ENCODE results near the gene GRIN1.

Gene GRIN1

DNA sequence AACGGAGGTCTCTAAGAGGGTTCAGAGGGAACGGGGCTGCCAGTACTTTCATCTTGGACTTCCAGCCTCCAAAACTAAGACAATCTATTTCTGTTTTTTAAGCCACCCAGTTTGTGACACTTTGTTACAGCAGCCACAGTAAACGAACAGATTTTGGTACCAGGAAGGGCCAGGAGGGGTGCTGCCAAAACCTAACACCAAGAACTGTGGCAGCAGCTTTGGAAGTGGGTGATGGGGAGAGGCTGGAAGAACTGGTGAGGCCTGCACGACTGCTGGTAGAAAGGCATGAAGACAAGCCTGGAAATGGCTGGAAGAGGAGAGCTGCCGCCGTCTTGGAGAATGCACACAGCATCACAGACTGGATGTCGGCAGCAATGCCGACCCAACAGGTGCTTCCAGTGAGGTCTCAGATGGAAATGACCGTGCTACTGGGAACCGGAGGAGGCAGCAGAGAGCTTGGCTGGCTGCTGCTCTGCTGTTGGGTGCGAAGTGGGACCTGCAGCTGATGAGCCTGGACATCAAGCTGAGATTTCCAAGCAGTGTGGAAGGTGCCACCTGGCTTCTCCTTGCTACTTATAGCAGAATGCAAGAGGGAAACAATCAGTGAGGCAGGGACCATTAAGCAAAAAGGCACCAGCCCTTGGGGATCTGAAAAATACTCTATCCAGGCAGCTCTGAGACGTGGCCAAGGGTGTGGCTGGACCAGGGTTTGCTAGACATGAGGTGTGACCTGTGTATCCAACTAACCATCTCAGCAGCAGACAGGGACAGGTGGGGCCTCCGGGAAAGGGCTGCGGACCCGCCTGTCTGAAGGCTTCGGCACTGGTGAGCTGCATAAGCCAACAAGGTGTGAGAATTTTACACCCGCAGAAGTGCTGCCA, 37.6 kb downstream of the GRIN1 start:
- Histone ChIP-seq H3K4me3 (ENCODE audit: low read depth, low read length) (no peak overlapping the region), H3K27ac (no peak overlapping the region), H3K27me3 (replicated peaks) (peaks cover 5% of the 10 kb centered on the region), H3K36me3 (replicated peaks) (peaks cover 34% of the 10 kb centered on the region)
- in situ Hi-C loops (cut with HindIII; ENCODE audit: low pct_ligation_motif_present, low sequenced_read_pairs), result no loop called here
- TF ChIP-seq, protein P1, sequence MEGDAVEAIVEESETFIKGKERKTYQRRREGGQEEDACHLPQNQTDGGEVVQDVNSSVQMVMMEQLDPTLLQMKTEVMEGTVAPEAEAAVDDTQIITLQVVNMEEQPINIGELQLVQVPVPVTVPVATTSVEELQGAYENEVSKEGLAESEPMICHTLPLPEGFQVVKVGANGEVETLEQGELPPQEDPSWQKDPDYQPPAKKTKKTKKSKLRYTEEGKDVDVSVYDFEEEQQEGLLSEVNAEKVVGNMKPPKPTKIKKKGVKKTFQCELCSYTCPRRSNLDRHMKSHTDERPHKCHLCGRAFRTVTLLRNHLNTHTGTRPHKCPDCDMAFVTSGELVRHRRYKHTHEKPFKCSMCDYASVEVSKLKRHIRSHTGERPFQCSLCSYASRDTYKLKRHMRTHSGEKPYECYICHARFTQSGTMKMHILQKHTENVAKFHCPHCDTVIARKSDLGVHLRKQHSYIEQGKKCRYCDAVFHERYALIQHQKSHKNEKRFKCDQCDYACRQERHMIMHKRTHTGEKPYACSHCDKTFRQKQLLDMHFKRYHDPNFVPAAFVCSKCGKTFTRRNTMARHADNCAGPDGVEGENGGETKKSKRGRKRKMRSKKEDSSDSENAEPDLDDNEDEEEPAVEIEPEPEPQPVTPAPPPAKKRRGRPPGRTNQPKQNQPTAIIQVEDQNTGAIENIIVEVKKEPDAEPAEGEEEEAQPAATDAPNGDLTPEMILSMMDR (IDR thresholded peaks at IDR 0.05; ENCODE audit: low read depth, low read length, missing control alignments), result peak; percentile 80
- DNase-seq, result peak; percentile 29

DNA sequence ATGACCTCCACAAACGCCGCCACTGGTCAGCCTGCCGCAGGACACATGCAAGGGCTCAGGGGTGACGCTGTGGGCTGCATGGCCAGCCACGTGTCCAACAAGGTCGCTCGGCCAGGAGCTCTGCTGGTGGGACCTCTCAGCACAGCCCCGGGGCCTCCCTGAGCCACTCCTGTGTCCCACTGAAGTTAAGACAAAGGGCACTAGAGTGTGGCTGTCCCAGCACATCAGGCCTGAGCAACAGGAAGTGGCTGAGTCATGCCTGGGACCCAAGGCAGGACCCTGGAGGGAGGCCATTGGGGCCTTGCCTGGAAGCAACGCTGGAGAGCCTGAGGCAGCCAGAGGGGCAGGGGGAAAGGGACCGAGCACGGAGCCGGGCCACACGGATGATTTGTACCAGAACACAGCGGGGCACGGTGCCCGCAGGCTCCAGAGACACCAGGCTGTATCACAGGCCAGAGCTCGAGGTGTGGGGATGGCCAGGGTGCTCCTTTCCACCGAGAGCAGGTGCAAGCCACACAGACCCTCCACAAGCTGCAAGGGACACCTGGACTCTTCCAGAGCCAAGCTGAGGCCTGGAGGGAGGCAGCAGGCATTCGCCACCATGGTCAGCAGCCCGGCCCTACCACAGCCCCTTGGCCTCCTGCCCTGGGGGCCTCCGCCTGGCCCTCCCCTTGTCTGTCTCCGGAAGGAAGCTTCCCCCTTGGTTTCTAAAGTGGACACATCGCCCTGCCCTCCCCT, 39.4 kb downstream of the GRIN1 start:
- H3K4me3 ChIP-seq (ENCODE audit: low read depth, low read length), result no peak overlapping the region
- TF ChIP-seq, protein P1 (IDR thresholded peaks at IDR 0.05; ENCODE audit: low read depth, low read length, missing control alignments), result no peak
- peaks cover 5% of the 10 kb centered on the region for H3K27me3 ChIP-seq (replicated peaks)
- DNase-seq, result no peak
- H3K36me3 ChIP-seq (replicated peaks), result peaks cover 43% of the 10 kb centered on the region
- in situ Hi-C loops (cut with HindIII; ENCODE audit: low pct_ligation_motif_present, low sequenced_read_pairs), result no loop called here
- no peak overlapping the region for H3K27ac ChIP-seq

DNA sequence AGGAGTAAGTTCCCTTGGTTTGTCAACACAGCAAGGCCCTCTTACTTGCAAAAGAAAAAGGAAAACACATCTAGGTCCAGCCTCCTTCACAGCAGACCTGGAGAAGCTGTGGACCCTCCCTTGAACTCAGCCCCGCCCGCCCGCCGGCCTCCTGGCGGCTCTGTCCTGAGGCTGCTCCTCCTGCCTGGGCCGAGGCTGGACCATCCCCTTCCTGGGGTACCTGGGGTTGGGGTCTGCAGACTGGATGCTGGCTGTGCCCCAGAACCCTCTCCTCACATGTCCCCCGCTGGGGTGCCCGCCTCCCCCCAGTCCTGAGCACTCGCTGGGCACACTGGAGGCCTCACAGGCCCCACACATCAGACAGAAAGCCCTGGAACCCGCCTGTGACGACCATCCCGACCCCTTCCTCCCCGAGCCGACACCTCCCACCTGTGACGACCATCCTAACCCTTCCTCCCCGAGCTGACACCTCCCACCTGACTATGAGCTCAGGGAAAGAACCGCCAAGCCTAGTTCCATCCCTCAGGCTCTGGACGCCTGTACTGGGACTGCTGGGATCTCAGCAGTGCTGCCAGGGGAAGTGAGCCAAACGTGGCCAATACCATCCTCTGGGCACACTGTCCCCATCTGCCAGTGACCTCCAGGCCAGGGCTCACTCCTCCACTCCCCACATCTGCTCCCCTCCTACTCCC, 40.1 kb downstream of the GRIN1 start:
- DNase-seq, result no peak
- H3K27me3 ChIP-seq (replicated peaks), result peaks cover under 1% of the 10 kb centered on the region
- TF ChIP-seq, protein P1 (IDR thresholded peaks at IDR 0.05; ENCODE audit: low read depth, low read length, missing control alignments), result no peak
- H3K27ac ChIP-seq, result no peak overlapping the region
- H3K36me3 ChIP-seq (replicated peaks), result peaks cover 50% of the 10 kb centered on the region
- in situ Hi-C loops (cut with HindIII; ENCODE audit: low pct_ligation_motif_present, low sequenced_read_pairs), result no loop called here
- no peak overlapping the region for H3K4me3 ChIP-seq (ENCODE audit: low read depth, low read length)

DNA sequence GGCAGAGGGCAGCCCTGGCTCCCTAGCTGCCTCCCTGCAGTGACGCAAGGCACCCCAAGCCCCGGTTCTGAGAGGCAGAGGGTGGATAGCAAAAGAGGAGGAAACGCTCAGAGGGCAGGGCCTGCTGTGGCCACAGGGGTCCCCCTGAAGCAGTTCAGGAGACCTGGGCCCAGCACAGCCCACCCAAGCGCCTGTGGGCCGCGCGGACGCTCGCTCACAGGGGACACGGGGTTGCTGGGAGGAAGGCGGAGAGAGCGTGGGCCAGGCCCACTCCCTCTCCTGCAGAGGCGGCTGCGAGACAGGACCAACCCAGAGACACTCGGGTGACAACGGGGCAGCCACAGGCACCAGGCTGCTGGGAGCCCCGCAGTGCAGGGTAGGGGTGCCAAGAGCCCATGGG, 40.8 kb downstream of the GRIN1 start:
- TF ChIP-seq, protein P1 (IDR thresholded peaks at IDR 0.05; ENCODE audit: low read depth, low read length, missing control alignments), result no peak
- no peak overlapping the region for H3K27ac ChIP-seq
- no peaks in the 10 kb centered on the region for H3K27me3 ChIP-seq (replicated peaks)
- no peak for DNase-seq
- no peak overlapping the region for H3K4me3 ChIP-seq (ENCODE audit: low read depth, low read length)
- in situ Hi-C loops (cut with HindIII; ENCODE audit: low pct_ligation_motif_present, low sequenced_read_pairs), result no loop called here
- peaks cover 50% of the 10 kb centered on the region for H3K36me3 ChIP-seq (replicated peaks)

DNA sequence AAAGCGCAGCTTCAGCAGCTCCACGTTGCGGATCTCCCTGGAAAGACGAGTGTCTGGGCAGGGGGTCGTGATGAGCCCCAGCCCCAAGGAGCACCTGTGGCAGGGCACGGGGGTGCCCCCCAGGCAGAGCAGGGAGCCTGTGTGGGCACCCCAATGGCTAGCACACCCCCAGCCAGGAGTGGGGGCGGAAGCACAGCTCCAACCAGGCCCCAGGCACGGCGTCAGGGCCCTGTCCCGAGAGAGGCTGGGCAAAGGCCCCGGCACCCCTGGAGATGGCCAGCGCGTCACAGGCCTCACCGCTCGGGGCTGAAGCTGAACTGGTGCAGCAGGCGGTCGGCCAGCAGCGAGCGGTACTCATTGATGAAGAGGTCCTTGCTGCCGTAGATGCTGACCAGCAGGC, 41.5 kb downstream of the GRIN1 start:
- peaks cover 50% of the 10 kb centered on the region for H3K36me3 ChIP-seq (replicated peaks)
- no peaks in the 10 kb centered on the region for H3K27me3 ChIP-seq (replicated peaks)
- DNase-seq, result no peak
- no peak overlapping the region for H3K4me3 ChIP-seq (ENCODE audit: low read depth, low read length)
- in situ Hi-C loops (cut with HindIII; ENCODE audit: low pct_ligation_motif_present, low sequenced_read_pairs), result no loop called here
- no peak overlapping the region for H3K27ac ChIP-seq
- TF ChIP-seq, protein P1 (IDR thresholded peaks at IDR 0.05; ENCODE audit: low read depth, low read length, missing control alignments), result no peak
